Endothelial cell of umbilical vein (primary cell): ENCODE data around the gene LGALS4. TPM values are rescaled to one million over a fixed set of nuclear protein-coding genes. Genes with fewer than 3 reads are reported as not detected.
"Not testable (repeated sequence)": the region's sequence is repeated elsewhere in the genome, so short reads cannot be mapped to it uniquely, and the experiment has no call there.

ENCODE experiments used
- BruUV-seq: library from RNA; stranded (reverse); fragments of 400-500 nt; replicated peaks from 2 replicates; lab custom pipeline; 2021; lab: Mats Ljungman, UMichigan
- CTCF ChIA-PET: fragments of 300-600, 350-600 bp; sonication (Branson Sonifier 250); formaldehyde crosslinking; loops from one replicate; lab custom pipeline; 2021; ENCODE audit warnings: antibody characterized with exemption, inconsistent platforms; lab: Charles Lee
- POLR2A ChIA-PET: fragments of 300-600, 350-600 bp; sonication (Branson Sonifier 250); formaldehyde crosslinking; loops from one replicate; lab custom pipeline; 2021; ENCODE audit warnings: antibody characterized with exemption, inconsistent platforms; lab: Charles Lee
- DNase-seq: peaks from one replicate; pipeline ENCODE4 v3.0.0-alpha.2; 2011; ENCODE audit warnings: low read depth, low spot score
- FAIRE-seq: peaks from 2 replicates; lab custom pipeline; 2011; peaks lifted over from hg19 to GRCh38; lab: Jason Lieb, UNC
- H2AFZ ChIP-seq: 2 replicates; pipeline ENCODE4 v1.6.0; 2012; ENCODE audit warnings: low read depth, low read length, control low read depth, inconsistent platforms
- H3K27ac ChIP-seq: 2 replicates; pipeline ENCODE4 v1.5.1; 2011; ENCODE audit warnings: low read depth, mild to moderate bottlenecking, control low read depth, low read length, moderate library complexity; ENCODE audit not compliant: insufficient read depth
- H3K27me3 ChIP-seq, 2 experiments: 2 replicates each; pipeline versions ENCODE4 v1.6.0 to v1.6.1; 2011; ENCODE audit warnings: low read length in 2 of 2, mixed read lengths in 1 of 2; ENCODE audit not compliant: control insufficient read depth in 2 of 2, insufficient read depth in 2 of 2
- H3K36me3 ChIP-seq, 2 experiments: 2 replicates in 1 of 2; 3 replicates in 1 of 2; pipeline ENCODE4 v1.5.1; 2011; ENCODE audit warnings: low read length in 2 of 2, mild to moderate bottlenecking in 1 of 2, moderate library complexity in 1 of 2; ENCODE audit not compliant: control insufficient read depth in 2 of 2, insufficient read depth in 2 of 2; ENCODE audit errors: extremely low read depth in 1 of 2
- H3K4me1 ChIP-seq: 3 replicates; pipeline ENCODE4 v1.5.1; 2011; ENCODE audit warnings: mild to moderate bottlenecking, low read length; ENCODE audit not compliant: control insufficient read depth, insufficient read depth; ENCODE audit errors: extremely low read depth
- H3K4me2 ChIP-seq: 2 replicates; pipeline ENCODE4 v1.6.1; 2011; ENCODE audit warnings: low read length, control low read depth, mixed read lengths; ENCODE audit not compliant: insufficient read depth
- H3K4me3 ChIP-seq, 3 experiments: fragments of 200-600 bp in 1 of 3; sonication (generic), shearing (Covaris generic) in 1 of 3; replicated peaks in 1 of 3; 2 replicates each; pipeline ENCODE4 v1.5.1; 2011 to 2016; ENCODE audit warnings: control low read depth in 3 of 3, low read length in 3 of 3, mild to moderate bottlenecking in 2 of 3, inconsistent platforms in 1 of 3, low read depth in 1 of 3, moderate library complexity in 1 of 3; ENCODE audit not compliant: insufficient read depth in 1 of 3
- H3K79me2 ChIP-seq: 2 replicates; pipeline ENCODE4 v1.6.0; 2012; ENCODE audit warnings: low read length, inconsistent platforms; ENCODE audit not compliant: control insufficient read depth, insufficient read depth
- H3K9ac ChIP-seq: replicated peaks from 2 replicates; pipeline ENCODE3; 2011; ENCODE audit warnings: low read length, control low read depth; ENCODE audit not compliant: insufficient read depth; ENCODE audit errors: extremely low read depth
- H3K9me1 ChIP-seq: replicated peaks from 3 replicates; pipeline ENCODE4 v1.6.0; 2011; ENCODE audit warnings: mild to moderate bottlenecking, low read length; ENCODE audit not compliant: control insufficient read depth, insufficient read depth; ENCODE audit errors: extremely low read depth
- H3K9me3 ChIP-seq: replicated peaks from 2 replicates; pipeline ENCODE4 v1.5.1; 2012; ENCODE audit warnings: low read length, inconsistent platforms; ENCODE audit not compliant: control insufficient read depth, insufficient read depth
- H4K20me1 ChIP-seq: replicated peaks from 2 replicates; pipeline ENCODE3; 2011; ENCODE audit warnings: mild to moderate bottlenecking, low read length; ENCODE audit not compliant: control insufficient read depth, insufficient read depth; ENCODE audit errors: extremely low read depth
- EZH2 ChIP-seq: IDR thresholded peaks from 2 replicates; pipeline ENCODE4 v1.6.1; 2012; ENCODE audit warnings: borderline replicate concordance, low read depth, mild to moderate bottlenecking, moderate library complexity, low read length, inconsistent platforms; ENCODE audit not compliant: severe bottlenecking
- FOS ChIP-seq: IDR thresholded peaks from 2 replicates; pipeline ENCODE4 v1.6.1; 2011; ENCODE audit warnings: mild to moderate bottlenecking, low read length, moderate library complexity, borderline replicate concordance; ENCODE audit not compliant: insufficient read depth
- GATA2 ChIP-seq: IDR thresholded peaks from 2 replicates; pipeline ENCODE4 v1.7.0; 2011; ENCODE audit warnings: low read depth, mild to moderate bottlenecking, moderate library complexity, mixed read lengths, low read length; ENCODE audit not compliant: insufficient read length, insufficient read depth
- JUN ChIP-seq: IDR thresholded peaks from 2 replicates; pipeline ENCODE4 v1.6.1; 2011; ENCODE audit warnings: borderline replicate concordance, low read depth; ENCODE audit not compliant: insufficient read length, insufficient read depth
- MYC ChIP-seq: IDR thresholded peaks from one replicate; pipeline ENCODE4 v1.6.1; 2011; ENCODE audit warnings: mild to moderate bottlenecking, low read depth, low read length
- POLR2A ChIP-seq: IDR thresholded peaks from 2 replicates; pipeline ENCODE4 v1.6.1; 2012; ENCODE audit warnings: low read depth, mild to moderate bottlenecking, control low read depth, low read length
- POLR2AphosphoS5 ChIP-seq: IDR thresholded peaks from 2 replicates; pipeline ENCODE4 v1.6.1; 2012; ENCODE audit warnings: low read depth, mild to moderate bottlenecking, control low read depth, low read length, moderate library complexity; ENCODE audit not compliant: insufficient read depth
- dilution Hi-C: fragments of 300-500 bp; cut with MboI; formaldehyde crosslinking; loops from one replicate; pipeline ENCODE4 v1.15.0; 2019; ENCODE audit warnings: low sequenced_read_pairs; ENCODE audit not compliant: extremely low pct_ligation_motif_present
- intact Hi-C: fragments of 100-400 bp; cut with micrococcal nuclease; formaldehyde crosslinking; loops from one replicate; pipeline ENCODE4 v1.10.0; 2022
- polyA plus RNA-seq, 4 experiments: library from polyadenylated mRNA; depleted of rRNA in 3 of 4; stranded (reverse) in 3 of 4; unstranded in 1 of 4; fragments of >200 nt; gene quantifications; 2 replicates each; pipeline versions ENCODE4 v1.2.1 to v1.2.3, GENCODE V29; 2011 to 2012; ENCODE audit warnings: missing spikeins in 1 of 4
- total RNA-seq: library from RNA; stranded (reverse); gene quantifications from 2 replicates; pipeline ENCODE4 v1.2.3, GENCODE V29; 2021
- TF ChIP-seq, protein P1 (sequence below), 2 donors: IDR thresholded peaks; 1 replicate in 1 of 2; 2 replicates in 1 of 2; pipeline ENCODE4 v1.5.1; 2011; ENCODE audit warnings: low read length in 2 of 2, mild to moderate bottlenecking in 2 of 2, moderate library complexity in 2 of 2, control low read depth in 1 of 2, inconsistent platforms in 1 of 2, low read depth in 1 of 2; ENCODE audit not compliant: insufficient read depth in 1 of 2; ENCODE audit errors: extremely low read depth in 1 of 2
- TF ChIP-seq, protein P2 (sequence below): IDR thresholded peaks from 2 replicates; pipeline ENCODE4 v1.6.1; 2011; ENCODE audit not compliant: insufficient read depth, insufficient read length

The LGALS4 gene
- total and polyA plus RNA-seq, 2 donors (not counting 3 experiments of a cell fraction or from before 2014, with no cell fraction given) = 0.19 TPM; not detected in 1

DNA sequence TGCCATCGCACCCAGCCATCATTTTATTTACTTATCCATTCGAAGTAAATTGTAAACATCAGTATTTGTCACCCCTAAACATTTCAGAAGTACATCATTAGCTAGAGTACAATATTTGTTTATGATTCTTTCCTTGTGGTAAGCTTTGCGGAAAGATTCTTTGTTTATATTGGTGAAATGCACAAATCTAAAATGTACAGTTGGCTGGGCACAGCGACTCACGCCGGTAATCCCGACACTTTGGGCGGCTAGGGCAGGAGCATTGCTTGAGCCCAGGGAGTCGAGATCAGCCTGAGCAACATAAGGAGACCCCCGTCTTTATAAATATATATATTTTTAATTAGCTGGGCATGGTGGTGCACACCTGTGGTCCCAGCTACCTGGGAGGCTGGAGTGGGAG lies 13.6 kb downstream of the LGALS4 start:
- H2AFZ ChIP-seq = no peak overlapping the region
- intact Hi-C loops (no loop called here), dilution Hi-C loops (no loop called here)
- TF ChIP-seq, protein P1, sequence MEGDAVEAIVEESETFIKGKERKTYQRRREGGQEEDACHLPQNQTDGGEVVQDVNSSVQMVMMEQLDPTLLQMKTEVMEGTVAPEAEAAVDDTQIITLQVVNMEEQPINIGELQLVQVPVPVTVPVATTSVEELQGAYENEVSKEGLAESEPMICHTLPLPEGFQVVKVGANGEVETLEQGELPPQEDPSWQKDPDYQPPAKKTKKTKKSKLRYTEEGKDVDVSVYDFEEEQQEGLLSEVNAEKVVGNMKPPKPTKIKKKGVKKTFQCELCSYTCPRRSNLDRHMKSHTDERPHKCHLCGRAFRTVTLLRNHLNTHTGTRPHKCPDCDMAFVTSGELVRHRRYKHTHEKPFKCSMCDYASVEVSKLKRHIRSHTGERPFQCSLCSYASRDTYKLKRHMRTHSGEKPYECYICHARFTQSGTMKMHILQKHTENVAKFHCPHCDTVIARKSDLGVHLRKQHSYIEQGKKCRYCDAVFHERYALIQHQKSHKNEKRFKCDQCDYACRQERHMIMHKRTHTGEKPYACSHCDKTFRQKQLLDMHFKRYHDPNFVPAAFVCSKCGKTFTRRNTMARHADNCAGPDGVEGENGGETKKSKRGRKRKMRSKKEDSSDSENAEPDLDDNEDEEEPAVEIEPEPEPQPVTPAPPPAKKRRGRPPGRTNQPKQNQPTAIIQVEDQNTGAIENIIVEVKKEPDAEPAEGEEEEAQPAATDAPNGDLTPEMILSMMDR (IDR thresholded peaks at IDR 0.05; ENCODE audit: extremely low read depth in 1 of 2, insufficient read depth in 1 of 2, low read depth in 1 of 2, low read length in 2 of 2) = no peak
- TF ChIP-seq, protein P2, sequence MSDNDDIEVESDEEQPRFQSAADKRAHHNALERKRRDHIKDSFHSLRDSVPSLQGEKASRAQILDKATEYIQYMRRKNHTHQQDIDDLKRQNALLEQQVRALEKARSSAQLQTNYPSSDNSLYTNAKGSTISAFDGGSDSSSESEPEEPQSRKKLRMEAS = no peak
- TF ChIP-seq POLR2AphosphoS5 (no peak), MYC (no peak), POLR2A (no peak), JUN (no peak), FOS (no peak), GATA2 (no peak), EZH2 (no peak)
- no peak overlapping the region for H3K27ac ChIP-seq
- H3K79me2 ChIP-seq = no peaks in the 10 kb centered on the region
- FAIRE-seq (no peak), DNase-seq (no peak)
- no peak overlapping the region for H3K9ac ChIP-seq
- CTCF ChIA-PET = interaction anchor here (1.0 to 1.1 kb wide), 3 partner anchors 21 to 33 kb away, joined by 3 to 4 read pairs (median 4); partner anchors contain the start of gene ECH1
- H3K4me2 ChIP-seq = no peak overlapping the region
- no peaks in the 10 kb centered on the region for H3K9me3 ChIP-seq
- BruUV-seq = no TSS peak
- H3K4me1 ChIP-seq = no peaks in the 10 kb centered on the region
- no peaks in the 10 kb centered on the region for H3K36me3 ChIP-seq
- H4K20me1 ChIP-seq = no peaks in the 10 kb centered on the region
- POLR2A ChIA-PET = no interaction called here
- no peaks in the 10 kb centered on the region for H3K9me1 ChIP-seq
- no peak overlapping the region for H3K4me3 ChIP-seq
- H3K27me3 ChIP-seq = no peaks in the 10 kb centered on the region

DNA sequence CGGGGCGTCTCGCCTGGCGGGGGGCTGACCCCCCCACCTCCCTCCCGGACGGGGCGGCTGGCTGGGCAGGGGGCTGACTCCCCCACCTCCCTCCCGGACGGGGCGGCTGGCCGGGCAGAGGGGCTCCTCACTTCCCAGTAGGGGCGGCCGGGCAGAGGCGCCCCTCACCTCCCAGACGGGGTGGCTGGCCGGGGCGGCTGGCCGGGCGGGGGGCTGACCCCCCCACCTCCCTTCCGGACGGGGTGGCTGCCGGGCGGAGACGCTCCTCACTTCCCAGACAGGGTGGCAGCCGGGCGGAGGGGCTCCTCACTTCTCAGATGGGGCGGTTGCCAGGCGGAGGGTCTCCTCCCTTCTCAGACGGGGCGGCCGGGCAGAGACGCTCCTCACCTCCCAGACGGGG lies 15.0 kb downstream of the LGALS4 start:
- H3K36me3 ChIP-seq, intact Hi-C loops, H4K20me1 ChIP-seq, FAIRE-seq, H2AFZ ChIP-seq, H3K9me3 ChIP-seq, H3K9me1 ChIP-seq, H3K4me3 ChIP-seq, BruUV-seq, POLR2A ChIA-PET, H3K27ac ChIP-seq, H3K27me3 ChIP-seq, CTCF ChIA-PET, H3K9ac ChIP-seq, H3K4me1 ChIP-seq, H3K4me2 ChIP-seq, dilution Hi-C loops, H3K79me2 ChIP-seq, DNase-seq: not testable (repeated sequence)
